Measurements from ENCODE around the gene NRG3.

Gene NRG3

GRCh38 chr10:81874875-81875466, at the start of gene NRG3:
NRG3 (plus strand) TSS chr10:81875194.
- no peak for DNase-seq

- DNase-seq, result no peak
These were observed 46.7 kb upstream of the NRG3 start for GRCh38 chr10:81828251-81828650.

DNA sequence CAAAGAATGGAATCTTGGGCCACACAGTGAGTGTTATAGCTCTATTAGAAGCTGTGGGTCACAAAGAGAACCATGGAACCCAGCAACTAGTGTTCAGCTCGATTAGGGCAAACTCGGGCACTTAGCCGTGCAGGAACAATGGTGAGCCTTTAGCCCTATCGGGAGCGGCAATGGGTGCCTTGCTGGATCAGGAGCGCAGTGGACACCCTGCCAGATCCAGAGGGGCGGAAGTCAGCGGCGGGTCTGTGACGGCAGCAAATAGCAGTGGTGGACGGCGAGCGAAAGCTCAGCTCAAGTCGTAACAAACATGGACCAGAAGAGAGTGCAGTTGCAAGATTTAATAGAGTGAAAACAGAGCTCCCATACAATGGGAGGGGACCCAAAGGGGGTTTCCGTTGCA, 43.9 kb upstream of the NRG3 start:
- DNase-seq, result no peak

- DNase-seq, result no peak
These were observed 36.0 kb upstream of the NRG3 start for GRCh38 chr10:81838950-81839349.

DNA sequence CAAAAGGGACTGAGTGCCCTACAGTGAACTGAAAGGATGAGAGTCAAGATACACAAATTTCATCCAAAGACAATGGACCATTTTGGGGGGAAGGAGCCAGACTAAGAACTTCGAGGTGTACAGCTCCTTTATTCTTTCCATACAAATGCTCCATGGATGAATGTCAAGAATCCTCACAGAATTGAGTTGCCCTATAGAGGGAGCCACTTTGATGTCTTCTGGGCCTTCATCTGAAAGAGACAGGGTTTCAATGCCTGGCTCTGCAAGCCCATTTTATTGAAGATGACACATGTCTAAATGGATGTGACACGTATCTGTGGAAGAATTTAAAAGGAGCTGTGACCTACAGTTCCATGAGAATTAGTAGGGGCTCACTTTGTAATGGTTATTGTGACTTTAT, 32.0 kb upstream of the NRG3 start:
- no peak for DNase-seq

GRCh38 chr10:81847675-81848074, 27.3 kb upstream of the NRG3 start:
- no peak for DNase-seq

DNA sequence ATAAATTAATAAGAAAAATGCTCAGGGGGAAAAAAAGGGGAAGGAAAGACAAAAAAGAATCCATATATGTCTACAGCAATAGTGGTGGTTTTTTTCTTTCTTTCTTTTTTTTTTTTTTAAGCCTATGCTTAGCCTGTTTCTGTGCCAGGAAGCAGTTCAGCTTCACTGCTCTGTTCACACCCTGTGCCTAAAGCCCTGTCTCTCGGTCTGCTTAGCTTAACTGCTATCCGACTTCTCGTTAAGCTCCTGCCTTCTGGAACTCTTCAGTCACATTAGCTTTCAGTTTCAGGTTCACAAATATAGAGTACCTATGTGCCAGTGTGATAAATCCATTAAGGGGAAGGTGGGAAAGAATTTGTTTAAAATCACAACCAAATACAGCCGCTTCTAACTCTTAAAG, 26.5 kb upstream of the NRG3 start:
- DNase-seq, result no peak

- no peak for DNase-seq
These were observed 26.1 kb upstream of the NRG3 start for GRCh38 chr10:81848931-81849330.

GRCh38 chr10:81862596-81862995, 12.4 kb upstream of the NRG3 start:
- no peak for DNase-seq

DNA sequence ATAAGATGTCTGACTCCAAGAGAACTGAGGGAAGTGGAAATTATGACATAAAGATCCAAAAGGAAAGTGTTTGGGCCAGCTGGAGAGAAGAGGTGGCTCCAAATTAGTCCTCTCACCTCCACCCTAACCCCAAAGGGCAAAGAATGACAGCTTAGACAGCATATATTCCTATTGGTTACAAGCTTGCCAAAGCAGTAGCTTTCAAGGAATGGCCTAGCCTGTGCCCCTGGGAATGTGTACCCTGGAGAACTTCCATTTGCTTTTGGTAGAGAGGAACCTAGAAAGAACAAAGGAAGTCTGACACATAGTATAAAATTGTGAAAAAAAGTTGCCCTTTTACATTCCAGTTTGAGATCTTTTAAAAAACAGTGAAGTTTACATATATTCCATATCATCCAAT, 11.2 kb upstream of the NRG3 start:
- DNase-seq, result no peak

- no peak for DNase-seq
These were observed 9.4 kb upstream of the NRG3 start for GRCh38 chr10:81865581-81865980.

DNA sequence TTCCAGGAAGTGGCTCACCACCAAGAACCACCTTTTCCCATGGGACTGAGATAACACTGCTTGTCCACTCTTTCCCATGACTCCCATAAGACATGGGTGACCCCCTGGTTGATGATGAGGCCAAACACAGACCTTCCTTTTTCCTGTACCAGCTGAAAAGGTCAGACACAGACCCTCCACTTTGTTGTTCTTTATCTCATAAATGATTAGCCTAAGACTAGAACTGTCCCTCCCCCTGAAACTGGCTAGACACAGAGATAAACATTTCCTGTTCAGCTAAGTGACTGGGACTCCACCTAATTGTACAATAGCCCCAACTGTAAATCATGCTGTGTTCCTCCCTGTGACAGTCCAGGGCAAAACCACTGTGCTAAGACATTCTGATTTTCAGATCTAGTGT, 8.2 kb upstream of the NRG3 start:
- DNase-seq, result no peak

DNA sequence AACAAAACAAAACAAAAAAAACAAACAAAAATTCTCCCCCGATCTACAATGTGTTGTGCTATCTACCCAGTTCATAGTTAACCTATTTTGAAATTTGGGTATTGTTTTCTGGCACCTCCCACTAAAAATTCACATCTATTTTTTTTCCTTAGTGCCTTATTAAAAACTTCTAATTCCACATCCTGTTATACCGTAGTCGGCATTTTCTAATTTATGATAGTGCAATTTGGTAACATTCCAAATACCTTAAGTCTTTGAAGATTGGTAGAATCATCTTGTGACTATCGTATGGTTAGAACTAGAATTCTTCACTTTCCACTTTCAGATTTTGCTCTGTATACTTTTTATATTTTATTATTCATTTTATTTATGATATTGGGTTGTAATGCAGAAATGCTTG, 4.5 kb upstream of the NRG3 start:
- no peak for DNase-seq

DNA sequence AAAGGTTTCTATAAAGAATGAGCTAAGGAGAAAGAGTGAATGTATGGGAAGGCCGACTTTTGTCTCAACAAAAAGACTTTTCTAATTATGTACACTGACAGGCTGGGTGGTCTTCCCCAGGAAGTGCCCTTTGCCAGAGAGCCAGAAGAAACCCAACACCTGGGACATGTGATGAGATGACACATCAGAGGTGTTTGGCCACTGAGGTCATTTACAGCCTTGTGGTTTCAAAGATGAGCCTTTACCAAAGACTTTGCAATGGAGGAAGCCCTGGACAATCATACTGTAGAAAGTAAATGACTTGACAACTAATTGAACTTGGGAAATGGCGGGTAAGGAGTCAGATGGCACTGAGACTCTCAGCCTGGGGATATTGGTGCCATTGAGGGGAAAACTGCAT, 3.4 kb upstream of the NRG3 start:
- no peak for DNase-seq

DNA sequence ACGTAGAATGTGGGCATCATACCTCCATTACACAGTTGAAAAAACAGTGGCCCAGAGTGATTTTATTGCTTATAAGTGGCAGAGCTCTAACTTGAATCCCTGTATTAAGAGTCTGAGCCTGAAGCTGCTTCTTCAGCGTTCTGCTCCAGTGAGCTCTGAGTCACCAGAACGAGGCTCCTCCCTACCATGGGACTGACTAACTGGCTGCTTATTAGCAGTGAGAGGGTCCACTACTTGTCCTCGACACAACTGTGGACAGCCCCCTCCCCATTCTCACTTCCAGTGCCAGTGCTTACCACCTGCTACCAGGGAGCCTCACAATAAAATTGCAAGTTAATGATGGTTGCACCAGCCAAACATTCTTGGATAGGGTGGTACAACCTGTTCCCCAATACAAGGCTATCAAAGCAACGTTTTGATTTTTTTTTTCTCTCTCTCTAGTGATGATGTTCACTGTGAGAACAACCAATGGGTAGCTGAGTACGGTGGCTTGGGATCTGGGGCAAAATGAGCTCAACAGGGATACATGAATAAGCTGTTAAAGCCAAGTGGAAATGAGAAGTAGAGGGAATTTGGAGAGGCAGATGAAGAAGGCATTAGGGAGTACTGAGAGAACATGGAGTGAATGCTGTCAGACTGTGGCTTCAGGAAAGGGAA, 2.7 kb upstream of the NRG3 start:
- DNase-seq, result no peak

DNA sequence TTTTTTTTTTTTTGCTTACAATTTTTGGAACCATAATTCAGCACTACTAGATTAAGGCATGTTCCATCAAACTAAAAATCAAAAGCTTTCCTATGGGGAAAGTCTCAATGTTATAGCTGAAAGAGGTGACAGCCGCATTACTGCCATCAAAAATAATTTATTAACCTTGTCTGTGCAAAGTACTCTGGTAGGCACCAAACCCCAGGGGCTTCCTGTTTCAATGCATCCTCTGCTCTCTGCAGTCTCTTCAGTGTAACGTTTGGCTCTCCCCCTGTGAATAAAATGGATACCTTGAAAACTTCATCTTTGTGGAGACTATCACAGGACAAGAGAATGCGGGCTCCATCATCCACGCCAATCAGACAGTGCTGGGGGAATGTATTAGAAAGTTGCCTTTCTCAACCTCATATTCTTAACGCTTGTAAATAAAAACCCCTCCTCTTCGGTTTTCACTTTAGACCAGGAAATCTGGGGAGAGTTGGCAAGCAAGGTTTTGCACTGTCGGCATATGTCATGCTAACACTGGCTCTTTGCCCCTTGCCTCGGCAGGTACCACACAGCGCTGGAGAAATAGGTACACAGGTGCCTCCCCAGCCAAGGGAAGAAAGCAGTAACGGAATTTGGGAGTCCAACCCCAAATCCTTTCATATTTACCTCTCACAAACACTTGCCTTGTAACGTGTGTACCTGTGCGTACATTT, 1.6 kb upstream of the NRG3 start:
- DNase-seq, result no peak

DNA sequence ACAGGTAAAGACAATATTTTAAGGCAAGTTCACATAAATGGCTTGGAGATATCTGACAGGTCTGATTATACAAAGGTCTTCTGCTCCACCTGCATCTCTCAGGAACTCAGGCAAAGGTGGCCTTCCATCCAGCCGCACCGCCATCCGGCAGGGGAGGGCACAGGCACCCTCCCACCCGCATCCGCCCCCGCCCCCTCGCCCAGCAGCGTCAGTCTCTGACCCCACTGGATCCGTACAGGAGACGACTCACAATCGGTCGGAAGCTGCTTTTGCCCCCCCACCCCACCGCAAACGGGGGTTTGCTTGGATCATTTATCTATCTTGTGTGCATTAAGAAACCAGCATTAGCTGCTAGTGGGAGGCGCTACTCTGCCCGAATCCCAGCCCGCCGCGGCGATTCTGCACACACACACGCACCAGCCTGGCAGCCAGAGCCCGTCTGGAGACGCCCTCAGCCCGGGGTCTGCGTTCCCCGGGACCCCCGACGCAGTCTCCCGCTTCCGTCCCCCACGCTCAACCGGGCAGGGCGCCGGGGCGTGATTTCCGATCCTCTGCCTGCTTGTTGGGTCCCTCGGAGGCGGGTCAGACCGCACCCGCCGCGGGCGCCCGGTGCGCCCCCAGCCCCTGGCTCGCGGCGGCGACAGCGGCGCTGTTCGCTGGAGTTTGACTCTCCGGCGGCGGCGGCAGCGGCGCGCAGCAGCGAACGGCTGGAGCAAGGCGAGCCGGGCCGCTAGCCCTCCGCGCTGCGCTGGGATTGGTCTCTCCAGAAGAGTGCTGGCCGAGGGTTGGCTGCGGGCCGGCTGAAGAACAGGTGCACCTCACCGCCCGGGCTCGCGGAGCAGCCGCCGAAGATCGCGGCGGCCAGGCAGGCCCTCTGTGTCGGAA, 820 bp upstream of the NRG3 start:
- DNase-seq, result no peak

DNA sequence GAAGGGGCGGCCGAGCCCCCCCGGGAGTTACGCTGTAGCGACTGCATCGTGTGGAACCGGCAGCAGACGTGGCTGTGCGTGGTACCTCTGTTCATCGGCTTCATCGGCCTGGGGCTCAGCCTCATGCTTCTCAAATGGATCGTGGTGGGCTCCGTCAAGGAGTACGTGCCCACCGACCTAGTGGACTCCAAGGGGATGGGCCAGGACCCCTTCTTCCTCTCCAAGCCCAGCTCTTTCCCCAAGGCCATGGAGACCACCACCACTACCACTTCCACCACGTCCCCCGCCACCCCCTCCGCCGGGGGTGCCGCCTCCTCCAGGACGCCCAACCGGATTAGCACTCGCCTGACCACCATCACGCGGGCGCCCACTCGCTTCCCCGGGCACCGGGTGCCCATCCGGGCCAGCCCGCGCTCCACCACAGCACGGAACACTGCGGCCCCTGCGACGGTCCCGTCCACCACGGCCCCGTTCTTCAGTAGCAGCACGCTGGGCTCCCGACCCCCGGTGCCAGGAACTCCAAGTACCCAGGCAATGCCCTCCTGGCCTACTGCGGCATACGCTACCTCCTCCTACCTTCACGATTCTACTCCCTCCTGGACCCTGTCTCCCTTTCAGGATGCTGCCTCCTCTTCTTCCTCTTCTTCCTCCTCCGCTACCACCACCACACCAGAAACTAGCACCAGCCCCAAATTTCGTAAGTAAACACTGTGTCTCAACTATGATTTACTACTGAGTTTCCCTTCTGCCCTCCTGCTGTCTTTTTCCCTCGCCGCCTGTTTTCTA, 666 bp downstream of the NRG3 start:
- DNase-seq, result no peak

GRCh38 chr10:81876253-81877077, 1.5 kb downstream of the NRG3 start:
- DNase-seq, result no peak

- DNase-seq, result no peak
These were observed 2.6 kb downstream of the NRG3 start for GRCh38 chr10:81877596-81877995.

- DNase-seq, result no peak
These were observed 7.0 kb downstream of the NRG3 start for GRCh38 chr10:81882011-81882410.

DNA sequence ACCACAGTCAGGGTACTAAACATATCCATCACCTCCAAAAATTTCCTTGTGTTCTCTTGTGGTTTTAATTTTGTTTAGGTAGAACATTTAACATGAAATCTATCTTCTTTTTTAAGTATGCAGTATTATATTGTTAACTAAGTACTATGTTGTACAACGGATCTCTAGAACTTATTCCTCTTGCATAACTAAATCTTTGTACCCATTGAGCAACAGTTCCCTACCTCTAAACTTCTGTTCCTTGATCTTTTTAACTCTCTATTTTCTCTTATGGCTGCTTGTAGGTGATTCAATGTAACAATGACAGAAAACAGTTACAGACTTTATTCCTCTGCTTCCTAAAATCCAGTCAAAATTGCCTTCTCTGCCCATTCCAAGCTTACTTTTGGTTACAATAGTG, 9.9 kb downstream of the NRG3 start:
- no peak for DNase-seq
